ENCODE data around the gene RNF4.
A peak's percentile ranks its signal among the peaks of the same experiment; 100 is the strongest.
"Not testable (repeated sequence)": the region's sequence is repeated elsewhere in the genome, so short reads cannot be mapped to it uniquely, and the experiment has no call there.

RNF4 gene

DNA sequence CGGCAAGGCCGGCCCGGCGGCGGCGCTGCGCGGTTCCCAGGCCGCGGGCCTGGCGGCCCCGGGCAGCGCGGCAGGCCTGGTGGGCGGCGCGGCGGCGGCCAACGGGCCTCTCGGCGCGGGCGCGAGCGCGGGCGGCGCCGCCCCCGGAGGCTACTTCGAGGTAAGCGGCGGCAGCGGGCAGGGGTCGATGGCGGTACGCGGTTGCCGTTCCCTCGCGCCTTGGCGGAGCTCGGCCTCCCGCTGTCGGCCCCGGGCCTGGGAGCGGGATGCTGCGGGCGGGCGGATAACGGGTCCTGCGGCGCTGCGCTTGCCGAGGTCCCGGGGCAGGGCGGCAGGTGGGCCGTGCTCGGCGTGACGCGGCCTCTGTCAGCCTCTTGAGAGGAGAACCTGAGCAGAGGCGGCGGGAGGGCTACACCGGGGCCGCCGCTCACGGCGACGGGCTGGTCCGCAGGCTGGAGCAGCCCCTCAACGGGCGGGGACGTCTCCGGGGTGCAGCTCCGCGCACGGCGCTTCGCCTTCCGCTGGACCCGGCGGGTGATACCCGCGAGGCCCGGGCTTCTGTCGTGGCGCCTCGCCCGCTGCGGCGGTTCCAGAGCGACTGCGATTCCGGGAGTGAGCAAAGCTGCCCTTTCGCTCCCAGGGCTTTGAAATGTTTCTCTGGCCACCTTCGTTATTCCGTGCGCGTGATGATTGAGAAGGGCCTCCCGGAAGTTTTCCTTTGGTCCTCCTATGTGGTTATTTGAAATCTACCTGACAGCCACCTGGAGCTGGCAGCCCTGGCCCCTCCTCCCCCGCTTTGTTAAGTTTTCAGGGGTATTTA is 68.3 kb downstream of the RNF4 start:
- FAIRE-seq (peak; percentile 56), DNase-seq (ENCODE audit: insufficient read length, low spot score) (no peak)
- TF ChIP-seq POLR2A (IDR thresholded peaks at IDR 0.05; ENCODE audit: low read depth, low read length) (no peak), PAX5 (IDR thresholded peaks at IDR 0.05; ENCODE audit: insufficient read depth, low read length, severe bottlenecking) (no peak), TAF1 (IDR thresholded peaks at IDR 0.05; ENCODE audit: low read depth, low read length) (no peak), SPI1 (IDR thresholded peaks at IDR 0.05; ENCODE audit: low read depth, low read length) (no peak), POLR2AphosphoS5 (IDR thresholded peaks at IDR 0.05; ENCODE audit: low read depth, low read length) (no peak), POU2F2 (IDR thresholded peaks at IDR 0.05; ENCODE audit: low read depth, low read length) (no peak)

DNA sequence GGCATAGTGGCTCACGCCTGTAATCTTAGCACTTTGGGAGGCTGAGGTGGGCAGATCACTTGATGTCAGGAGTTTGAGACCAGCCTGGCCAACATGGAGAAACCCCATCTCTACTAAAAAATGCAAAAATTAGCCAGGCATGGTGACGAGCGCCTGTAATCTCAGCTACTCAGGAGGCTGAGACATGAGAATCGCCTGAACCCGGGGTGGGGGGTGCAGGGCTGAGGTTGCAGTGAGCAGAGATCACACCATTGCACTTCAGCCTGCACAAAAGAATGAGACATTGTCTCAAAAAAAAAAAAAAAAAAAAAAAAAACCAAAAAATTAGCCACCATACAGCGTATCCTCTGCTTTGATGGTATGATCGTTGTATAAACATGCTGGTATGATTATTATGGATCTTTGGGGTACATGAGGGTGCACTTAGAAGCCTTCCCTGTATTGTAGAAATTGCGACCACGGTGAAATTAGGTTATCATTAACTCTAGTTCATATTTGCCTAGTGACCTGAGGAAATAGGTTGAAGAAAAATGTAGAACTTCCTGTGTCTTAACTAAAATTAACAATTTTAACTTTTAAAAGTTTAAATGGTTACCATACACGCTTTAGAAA is 74.8 kb downstream of the RNF4 start:
- FAIRE-seq; DNase-seq (ENCODE audit: insufficient read length, low spot score): not testable (repeated sequence)

DNA sequence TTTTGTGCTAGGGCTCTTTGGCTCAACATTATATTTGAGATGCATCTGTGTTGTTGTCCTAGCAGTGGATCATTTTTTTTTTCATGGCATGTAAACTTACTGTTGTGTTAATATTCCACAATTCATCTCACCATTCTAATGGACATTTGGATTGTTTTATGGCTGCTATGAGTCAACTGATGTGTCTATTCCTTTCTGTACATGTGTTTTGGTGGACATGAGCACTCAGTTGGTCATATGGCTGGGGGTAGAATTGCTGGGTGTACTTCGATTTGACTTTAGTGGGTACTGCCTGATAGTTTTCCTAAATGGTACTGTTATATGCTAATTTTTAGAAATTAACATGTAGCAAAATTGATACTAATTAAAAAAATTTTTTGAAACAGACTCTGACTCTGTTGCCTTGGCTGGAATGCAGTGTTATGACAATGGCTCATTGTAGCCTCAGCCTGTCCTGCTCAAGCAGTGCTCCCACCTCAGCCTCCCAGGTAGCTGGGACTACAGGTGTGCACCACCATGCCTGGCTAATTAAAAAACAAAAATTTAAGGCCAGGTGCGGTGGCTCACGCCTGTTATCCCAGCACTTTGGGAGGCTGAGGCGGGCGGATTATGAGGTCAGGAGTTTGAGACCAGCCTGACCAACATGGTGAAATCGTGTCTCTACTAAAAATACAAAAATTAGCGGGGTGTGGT is 76.6 kb downstream of the RNF4 start:
- TF ChIP-seq POLR2A (IDR thresholded peaks at IDR 0.05; ENCODE audit: low read depth, low read length) (no peak), POLR2AphosphoS5 (IDR thresholded peaks at IDR 0.05; ENCODE audit: low read depth, low read length) (no peak), POU2F2 (IDR thresholded peaks at IDR 0.05; ENCODE audit: low read depth, low read length) (no peak), PAX5 (IDR thresholded peaks at IDR 0.05; ENCODE audit: insufficient read depth, low read length, severe bottlenecking) (no peak)
- FAIRE-seq: no peak
- DNase-seq (ENCODE audit: insufficient read length, low spot score): no peak

DNA sequence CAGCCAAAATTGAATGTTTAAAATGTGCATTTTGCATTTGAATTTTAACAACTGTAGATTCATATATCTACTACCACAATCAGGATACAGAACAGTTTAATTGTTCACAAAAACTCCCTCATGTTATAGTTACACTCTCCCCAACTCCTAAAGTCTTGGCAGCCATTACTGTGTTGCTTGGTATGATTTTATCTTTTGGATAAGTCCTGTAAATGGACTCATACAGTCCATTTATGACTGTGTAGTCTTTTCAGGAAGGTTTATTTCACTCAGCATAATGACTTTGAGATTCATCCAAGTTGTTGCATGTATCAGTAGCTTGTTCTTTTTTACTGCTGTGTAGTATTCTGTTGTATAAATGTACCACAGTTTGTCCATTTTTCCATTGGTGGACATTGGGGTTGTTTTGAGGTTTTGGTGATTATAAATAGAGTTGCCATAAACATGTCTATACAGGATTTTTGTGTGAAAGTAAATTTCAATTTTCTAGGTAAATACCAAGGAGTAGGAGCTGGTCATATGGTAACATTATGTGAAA is 77.4 kb downstream of the RNF4 start:
- TF ChIP-seq POU2F2 (IDR thresholded peaks at IDR 0.05; ENCODE audit: low read depth, low read length) (no peak), POLR2A (IDR thresholded peaks at IDR 0.05; ENCODE audit: low read depth, low read length) (no peak), POLR2AphosphoS5 (IDR thresholded peaks at IDR 0.05; ENCODE audit: low read depth, low read length) (no peak), PAX5 (IDR thresholded peaks at IDR 0.05; ENCODE audit: insufficient read depth, low read length, severe bottlenecking) (no peak), TAF1 (IDR thresholded peaks at IDR 0.05; ENCODE audit: low read depth, low read length) (no peak), SPI1 (IDR thresholded peaks at IDR 0.05; ENCODE audit: low read depth, low read length) (no peak)
- DNase-seq (ENCODE audit: insufficient read length, low spot score) (no peak), FAIRE-seq (no peak)

DNA sequence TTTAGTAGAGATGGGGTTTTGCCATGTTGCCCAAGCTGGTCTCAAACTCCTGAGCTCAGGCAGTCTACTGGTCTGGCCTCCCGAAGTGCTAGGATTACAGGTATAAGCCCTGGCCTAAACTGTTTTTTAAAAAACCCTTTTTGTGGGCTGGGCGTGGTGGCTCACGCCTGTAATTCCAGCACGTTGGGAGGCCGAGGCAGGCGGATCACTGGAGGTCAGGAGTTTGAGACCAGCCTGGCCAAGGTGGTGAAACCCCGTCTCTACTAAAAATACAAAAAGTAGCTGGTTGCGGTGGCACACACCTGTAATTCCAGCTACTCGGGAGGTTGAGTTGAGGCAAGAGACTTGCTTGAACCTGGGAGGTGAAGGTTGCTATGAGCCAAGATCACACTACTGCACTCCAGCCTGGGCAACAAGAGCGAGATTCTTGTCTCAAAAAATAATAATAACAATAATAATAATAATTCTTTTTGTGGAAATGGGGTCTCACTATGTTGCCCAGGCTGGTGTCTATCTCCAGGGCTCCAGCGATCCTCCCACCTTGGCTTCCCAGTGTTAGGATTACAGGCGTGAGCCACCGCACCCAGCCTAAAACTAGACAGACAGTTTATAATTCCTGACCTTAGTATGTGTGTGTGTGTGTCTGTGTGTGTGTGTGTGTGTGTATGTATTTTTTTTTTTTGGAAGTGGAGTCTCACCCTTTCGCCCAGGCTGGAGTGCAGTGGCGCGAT is 78.2 kb downstream of the RNF4 start:
- FAIRE-seq; DNase-seq (ENCODE audit: insufficient read length, low spot score): not testable (repeated sequence)

DNA sequence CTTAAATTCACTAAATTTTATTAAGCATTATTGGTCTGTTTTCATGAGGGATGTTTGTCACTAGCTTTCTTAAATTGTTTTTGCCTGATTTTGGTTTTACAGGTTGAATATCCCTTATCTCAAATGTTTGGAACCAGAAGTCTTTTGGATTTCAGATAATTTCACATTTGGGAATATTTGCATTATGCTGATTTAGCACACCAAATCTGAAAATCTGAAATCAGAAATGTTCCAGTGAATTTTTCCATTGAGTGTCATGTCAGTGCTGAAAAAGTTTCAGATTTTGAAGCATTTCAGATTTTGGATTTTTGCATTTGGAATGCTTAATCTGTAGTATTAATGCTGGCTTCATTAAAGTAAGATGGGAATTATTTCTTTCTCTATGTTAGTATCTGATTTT is 82.2 kb downstream of the RNF4 start:
- no peak for DNase-seq (ENCODE audit: insufficient read length, low spot score)
- no peak for TF ChIP-seq POLR2AphosphoS5 (IDR thresholded peaks at IDR 0.05; ENCODE audit: low read depth, low read length)
- no peak for TF ChIP-seq POU2F2 (IDR thresholded peaks at IDR 0.05; ENCODE audit: low read depth, low read length)
- no peak for TF ChIP-seq PAX5 (IDR thresholded peaks at IDR 0.05; ENCODE audit: insufficient read depth, low read length, severe bottlenecking)
- no peak for TF ChIP-seq TAF1 (IDR thresholded peaks at IDR 0.05; ENCODE audit: low read depth, low read length)
- no peak for TF ChIP-seq POLR2A (IDR thresholded peaks at IDR 0.05; ENCODE audit: low read depth, low read length)
- TF ChIP-seq SPI1 (IDR thresholded peaks at IDR 0.05; ENCODE audit: low read depth, low read length): no peak
- no peak for FAIRE-seq

DNA sequence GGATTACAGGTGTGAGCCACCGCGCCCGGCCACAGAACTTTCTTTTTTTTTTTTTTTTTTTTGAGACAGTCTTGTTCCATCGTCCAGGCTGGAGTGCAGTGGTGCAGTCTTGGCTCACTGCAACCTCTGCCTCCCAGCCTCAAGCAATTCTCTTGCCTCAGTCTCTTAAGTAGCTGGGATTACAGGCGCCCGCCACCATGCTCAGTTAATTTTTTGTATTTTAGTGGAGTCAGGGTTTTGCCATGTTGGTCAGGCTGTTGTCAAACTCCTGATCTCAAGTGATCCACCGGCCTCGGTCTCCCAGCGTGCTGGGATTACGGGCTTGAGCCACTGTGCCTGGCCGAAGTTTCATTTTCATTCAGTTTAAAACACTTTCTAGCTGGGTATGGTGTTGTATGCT is 83.9 kb downstream of the RNF4 start:
- no peak for TF ChIP-seq POU2F2 (IDR thresholded peaks at IDR 0.05; ENCODE audit: low read depth, low read length)
- no peak for TF ChIP-seq TAF1 (IDR thresholded peaks at IDR 0.05; ENCODE audit: low read depth, low read length)
- no peak for TF ChIP-seq PAX5 (IDR thresholded peaks at IDR 0.05; ENCODE audit: insufficient read depth, low read length, severe bottlenecking)
- TF ChIP-seq POLR2A (IDR thresholded peaks at IDR 0.05; ENCODE audit: low read depth, low read length): no peak
- TF ChIP-seq POLR2AphosphoS5 (IDR thresholded peaks at IDR 0.05; ENCODE audit: low read depth, low read length): no peak
- no peak for TF ChIP-seq SPI1 (IDR thresholded peaks at IDR 0.05; ENCODE audit: low read depth, low read length)
- no peak for FAIRE-seq

DNA sequence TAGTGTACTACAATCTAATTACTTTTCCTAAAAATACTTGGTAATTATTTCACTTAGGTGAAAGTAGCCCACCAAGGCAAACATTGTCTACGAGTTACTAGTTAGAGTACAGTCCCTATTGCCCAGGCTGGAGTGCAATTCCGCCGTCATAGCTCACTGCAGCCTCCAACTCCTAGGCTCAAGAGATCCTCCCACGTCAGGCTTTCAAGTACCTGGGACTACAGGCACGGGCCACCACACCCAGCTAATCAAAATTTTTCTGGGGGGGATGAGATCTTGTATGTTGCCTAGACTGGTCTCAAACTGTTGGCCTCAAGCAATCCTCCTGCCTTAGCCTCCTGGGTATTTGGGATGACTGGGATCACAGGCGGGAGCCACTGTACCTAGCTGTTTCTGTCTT is 89.4 kb downstream of the RNF4 start:
- TF ChIP-seq SPI1 (IDR thresholded peaks at IDR 0.05; ENCODE audit: low read depth, low read length) (no peak), POLR2AphosphoS5 (IDR thresholded peaks at IDR 0.05; ENCODE audit: low read depth, low read length) (no peak), POU2F2 (IDR thresholded peaks at IDR 0.05; ENCODE audit: low read depth, low read length) (no peak), TAF1 (IDR thresholded peaks at IDR 0.05; ENCODE audit: low read depth, low read length) (no peak), PAX5 (IDR thresholded peaks at IDR 0.05; ENCODE audit: insufficient read depth, low read length, severe bottlenecking) (no peak), POLR2A (IDR thresholded peaks at IDR 0.05; ENCODE audit: low read depth, low read length) (no peak)
- DNase-seq (ENCODE audit: insufficient read length, low spot score): no peak
- no peak for FAIRE-seq

More for the DNA sequence above, 83.9 kb downstream of the RNF4 start:
- no peak for DNase-seq (ENCODE audit: insufficient read length, low spot score)

DNA sequence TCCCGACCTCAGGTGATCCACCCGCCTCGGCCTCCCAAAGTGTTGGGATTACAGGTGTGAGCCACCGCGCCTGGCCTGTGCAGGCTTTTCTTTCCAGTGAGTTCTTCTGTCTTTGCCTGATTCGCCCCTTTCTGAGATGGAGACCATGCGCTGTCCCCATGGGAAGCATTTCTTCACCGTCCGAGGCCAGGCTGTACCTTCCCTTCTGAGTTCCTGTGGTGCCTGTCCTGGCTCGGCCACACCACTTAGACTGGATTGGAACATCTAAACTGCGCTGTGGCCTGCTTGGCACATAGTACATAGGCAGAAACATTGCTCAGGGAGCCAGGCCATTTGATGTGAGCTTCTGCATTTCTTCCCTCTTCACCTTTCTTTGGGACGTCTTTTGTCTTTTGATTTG is 91.3 kb downstream of the RNF4 start:
- TF ChIP-seq POLR2AphosphoS5 (IDR thresholded peaks at IDR 0.05; ENCODE audit: low read depth, low read length): no peak
- TF ChIP-seq POU2F2 (IDR thresholded peaks at IDR 0.05; ENCODE audit: low read depth, low read length): no peak
- TF ChIP-seq POLR2A (IDR thresholded peaks at IDR 0.05; ENCODE audit: low read depth, low read length): no peak
- no peak for TF ChIP-seq SPI1 (IDR thresholded peaks at IDR 0.05; ENCODE audit: low read depth, low read length)
- no peak for TF ChIP-seq TAF1 (IDR thresholded peaks at IDR 0.05; ENCODE audit: low read depth, low read length)
- TF ChIP-seq PAX5 (IDR thresholded peaks at IDR 0.05; ENCODE audit: insufficient read depth, low read length, severe bottlenecking): no peak
- no peak for FAIRE-seq
- DNase-seq (ENCODE audit: insufficient read length, low spot score): no peak

Data from GM12891 (cell line).